Endodermal cell (in vitro differentiated cells): ENCODE measurements around the gene EMP1. TPM values are rescaled to one million over a fixed set of nuclear protein-coding genes. Genes with fewer than 3 reads are reported as not detected.

ENCODE experiments used
- DNase-seq: peaks from one replicate; pipeline ENCODE4 v3.0.0-alpha.2; 2017
- H3K27ac ChIP-seq: 2 replicates; pipeline ENCODE4 v1.5.1; 2013; ENCODE audit warnings: mild to moderate bottlenecking, low read depth, low read length, moderate library complexity
- H3K27me3 ChIP-seq: 2 replicates; pipeline ENCODE4 v1.6.1; 2013; ENCODE audit warnings: mild to moderate bottlenecking, low read length, moderate library complexity; ENCODE audit not compliant: insufficient read depth, control insufficient read depth, poor library complexity, severe bottlenecking
- H3K36me3 ChIP-seq: 2 replicates; pipeline ENCODE4 v1.7.0; 2013; ENCODE audit warnings: mild to moderate bottlenecking, low read length, moderate library complexity; ENCODE audit not compliant: control insufficient read depth, insufficient read depth
- H3K4me1 ChIP-seq: one replicate; pipeline ENCODE4 v1.7.0; 2013; ENCODE audit warnings: low read length; ENCODE audit not compliant: control insufficient read depth, insufficient read depth
- H3K4me3 ChIP-seq: 2 replicates; pipeline ENCODE4 v1.5.1; 2013; ENCODE audit warnings: mild to moderate bottlenecking, low read length, moderate library complexity
- H3K9ac ChIP-seq: 2 replicates; pipeline ENCODE4 v1.6.1; 2013; ENCODE audit warnings: mild to moderate bottlenecking, low read length, moderate library complexity; ENCODE audit not compliant: poor library complexity, severe bottlenecking; ENCODE audit errors: extremely low read depth
- H3K9me3 ChIP-seq: 2 replicates; pipeline ENCODE4 v1.6.1; 2013; ENCODE audit warnings: mild to moderate bottlenecking, low read length, moderate library complexity; ENCODE audit not compliant: control insufficient read depth
- H3K27ac Mint-ChIP-seq: 2 replicates; pipeline ENCODE4 v1.8.0; 2020; ENCODE audit warnings: mixed read lengths
- H3K27me3 Mint-ChIP-seq: 2 replicates; pipeline ENCODE4 v1.8.0; 2021; ENCODE audit warnings: mild to moderate bottlenecking, mixed read lengths; ENCODE audit not compliant: insufficient read depth
- H3K36me3 Mint-ChIP-seq: 2 replicates; pipeline ENCODE4 v1.8.0; 2020; ENCODE audit warnings: low read depth, mixed read lengths
- H3K4me1 Mint-ChIP-seq: 2 replicates; pipeline ENCODE4 v1.8.0; 2020; ENCODE audit warnings: mixed read lengths
- H3K4me3 Mint-ChIP-seq: 2 replicates; pipeline ENCODE4 v1.8.0; 2020; ENCODE audit warnings: mild to moderate bottlenecking, moderate library complexity, mixed read lengths
- H3K9me3 Mint-ChIP-seq: 2 replicates; pipeline ENCODE4 v1.8.0; 2020; ENCODE audit warnings: mild to moderate bottlenecking, mixed read lengths
- WGBS, 2 experiments: methylation state at CpG; one replicate each; pipeline versions ENCODE4 v1.1.5 to v1.1.7; 2013; ENCODE audit warnings: missing lambda C conversion rate in 2 of 2, mixed read lengths in 1 of 2; ENCODE audit not compliant: insufficient coverage in 1 of 2, insufficient read length in 1 of 2; 5-methylcytosine and 5-hydroxymethylcytosine counted together
- total RNA-seq, 2 donors: library from RNA; stranded (reverse); fragmentation: NEBNext Ultra II Directional in 1 of 2; extraction: Animal tissue kit (Norgen Biotek cat#: 25700) in 1 of 2; gene quantifications; 2 replicates in 1 of 2; 3 replicates in 1 of 2; pipeline ENCODE4 v1.2.1, GENCODE V29; 2021
- TF ChIP-seq, protein P1 (sequence below): fragments of 200-600 bp; sonication (generic); conservative IDR thresholded peaks from 2 replicates; pipeline ENCODE4 v1.5.0; 2021; ENCODE audit warnings: antibody characterized with exemption, mild to moderate bottlenecking

Gene EMP1
- total RNA-seq, 2 donors from 2014 or later = 0.58 to 0.59 TPM

DNA sequence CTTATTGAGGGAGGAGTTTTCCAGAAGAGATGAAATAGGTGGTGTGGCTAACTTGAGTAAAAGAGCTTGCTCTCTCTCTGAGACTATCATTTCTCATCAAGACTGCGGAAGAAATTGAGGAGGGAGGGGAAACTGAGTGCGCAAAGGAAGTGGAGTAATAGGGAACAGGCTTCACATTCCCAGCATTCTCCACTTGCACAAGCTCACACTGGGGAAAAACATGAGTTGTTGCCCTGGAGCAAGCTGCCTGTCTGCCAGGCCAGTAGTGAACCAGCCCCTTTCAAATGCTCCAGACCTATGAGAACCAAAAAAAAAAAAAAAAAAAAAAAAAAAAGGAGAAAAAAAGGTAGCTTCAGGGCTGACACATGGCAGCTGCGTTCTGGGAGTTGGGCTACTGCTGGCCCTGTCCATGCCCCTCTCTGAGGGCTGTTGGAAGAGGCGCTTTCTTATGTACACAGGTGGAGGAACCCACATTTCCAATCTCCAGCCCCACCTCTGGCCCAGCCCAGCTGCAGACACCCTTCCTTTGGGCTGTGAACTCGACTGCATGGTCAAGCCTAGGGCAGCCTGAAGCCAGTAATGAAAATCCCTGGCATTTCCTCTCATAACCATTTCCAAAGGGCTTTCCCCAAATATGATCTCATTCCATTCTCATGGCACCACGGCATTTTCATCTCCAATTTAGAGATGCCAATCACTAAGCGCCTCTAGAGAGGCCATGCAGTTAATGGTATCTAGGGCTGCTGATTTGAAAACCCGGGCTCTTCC, 32.5 kb upstream of the EMP1 start:
- Histone ChIP-seq H3K36me3 (no peaks in the 10 kb centered on the region), H3K4me1 (no peaks in the 10 kb centered on the region), H3K9ac (no peak overlapping the region), H3K27me3 (no peaks in the 10 kb centered on the region), H3K9me3 (peaks cover 6% of the 10 kb centered on the region), H3K4me3 (no peak overlapping the region), H3K27ac (no peak overlapping the region)
- DNase-seq = peak; percentile 38
- Mint-ChIP-seq H3K36me3 (no peaks in the 10 kb centered on the region), H3K9me3 (peaks cover 5% of the 10 kb centered on the region), H3K27ac (no peak overlapping the region), H3K4me3 (no peak overlapping the region), H3K4me1 (no peaks in the 10 kb centered on the region), H3K27me3 (no peaks in the 10 kb centered on the region)
- TF ChIP-seq, protein P1, sequence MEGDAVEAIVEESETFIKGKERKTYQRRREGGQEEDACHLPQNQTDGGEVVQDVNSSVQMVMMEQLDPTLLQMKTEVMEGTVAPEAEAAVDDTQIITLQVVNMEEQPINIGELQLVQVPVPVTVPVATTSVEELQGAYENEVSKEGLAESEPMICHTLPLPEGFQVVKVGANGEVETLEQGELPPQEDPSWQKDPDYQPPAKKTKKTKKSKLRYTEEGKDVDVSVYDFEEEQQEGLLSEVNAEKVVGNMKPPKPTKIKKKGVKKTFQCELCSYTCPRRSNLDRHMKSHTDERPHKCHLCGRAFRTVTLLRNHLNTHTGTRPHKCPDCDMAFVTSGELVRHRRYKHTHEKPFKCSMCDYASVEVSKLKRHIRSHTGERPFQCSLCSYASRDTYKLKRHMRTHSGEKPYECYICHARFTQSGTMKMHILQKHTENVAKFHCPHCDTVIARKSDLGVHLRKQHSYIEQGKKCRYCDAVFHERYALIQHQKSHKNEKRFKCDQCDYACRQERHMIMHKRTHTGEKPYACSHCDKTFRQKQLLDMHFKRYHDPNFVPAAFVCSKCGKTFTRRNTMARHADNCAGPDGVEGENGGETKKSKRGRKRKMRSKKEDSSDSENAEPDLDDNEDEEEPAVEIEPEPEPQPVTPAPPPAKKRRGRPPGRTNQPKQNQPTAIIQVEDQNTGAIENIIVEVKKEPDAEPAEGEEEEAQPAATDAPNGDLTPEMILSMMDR = no peak
- 88 to 94% methylated on average over 2 to 8 of the region's 8 CpGs for WGBS, 2 experiments

DNA sequence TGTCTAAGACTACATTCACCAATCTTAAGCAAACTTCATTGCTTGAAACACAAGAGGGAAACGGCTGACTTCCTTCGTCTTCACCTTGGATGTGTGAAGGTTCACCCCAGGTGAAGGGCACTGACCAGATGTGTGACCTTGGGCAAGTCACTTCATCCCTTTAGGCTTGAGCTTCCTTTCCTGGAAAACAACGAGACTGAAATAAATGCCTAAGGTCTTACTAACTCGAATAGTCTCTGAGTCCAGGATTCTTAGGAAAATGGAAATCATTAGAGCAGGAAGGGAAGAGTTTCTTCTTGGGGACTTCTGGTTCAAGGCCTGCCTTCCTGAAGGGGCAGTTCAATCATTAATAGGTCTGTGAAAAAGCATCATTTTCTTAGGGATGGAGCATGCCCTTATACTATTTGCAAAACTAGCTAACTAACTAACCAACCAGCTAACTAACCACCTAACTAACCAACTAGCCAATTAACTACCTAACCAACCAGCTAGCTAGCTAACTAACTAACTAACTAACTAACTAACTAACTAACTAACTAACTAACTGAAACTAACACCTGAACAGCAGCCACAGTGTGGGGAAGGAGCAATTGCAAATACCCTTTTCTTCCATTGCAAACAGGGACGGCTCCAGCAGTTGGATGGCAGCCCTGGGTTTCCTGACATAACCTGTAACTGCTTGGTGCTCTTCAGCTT, 31.5 kb upstream of the EMP1 start:
- peaks cover 6% of the 10 kb centered on the region for H3K9me3 ChIP-seq
- no peaks in the 10 kb centered on the region for H3K27me3 ChIP-seq
- H3K27ac Mint-ChIP-seq = no peak overlapping the region
- H3K4me3 Mint-ChIP-seq = no peak overlapping the region
- H3K9me3 Mint-ChIP-seq = peaks cover 5% of the 10 kb centered on the region
- H3K36me3 Mint-ChIP-seq = no peaks in the 10 kb centered on the region
- DNase-seq = no peak
- no peaks in the 10 kb centered on the region for H3K4me1 ChIP-seq
- H3K36me3 ChIP-seq = no peaks in the 10 kb centered on the region
- 86 to 90% methylated on average over 5 of the region's 5 CpGs for WGBS, 2 experiments
- no peak overlapping the region for H3K27ac ChIP-seq
- no peaks in the 10 kb centered on the region for H3K4me1 Mint-ChIP-seq
- no peak overlapping the region for H3K9ac ChIP-seq
- H3K27me3 Mint-ChIP-seq = no peaks in the 10 kb centered on the region
- H3K4me3 ChIP-seq = no peak overlapping the region
- TF ChIP-seq, protein P1 = no peak

DNA sequence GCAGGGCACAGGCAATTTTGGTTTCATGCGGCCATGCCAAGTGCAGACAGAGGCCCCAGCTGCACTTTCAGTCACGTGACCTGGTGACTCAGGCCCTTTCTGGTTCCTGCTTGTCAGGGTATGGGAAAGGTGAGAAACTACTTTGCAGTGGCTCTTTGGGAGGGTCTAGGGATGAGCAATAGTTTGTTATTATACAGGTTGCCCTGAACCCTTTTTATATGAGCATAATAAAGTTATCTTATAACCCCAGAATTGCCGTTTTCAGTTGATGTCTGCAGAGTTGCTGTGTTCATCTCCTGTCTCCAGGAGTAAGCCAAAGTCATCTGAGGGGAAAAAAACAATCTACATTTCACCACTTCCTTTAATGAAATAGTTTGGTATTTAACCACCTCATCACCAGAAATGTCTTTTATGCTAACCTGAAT, 30.9 kb upstream of the EMP1 start:
- Mint-ChIP-seq H3K27ac (no peak overlapping the region), H3K36me3 (no peaks in the 10 kb centered on the region), H3K9me3 (peaks cover 5% of the 10 kb centered on the region), H3K27me3 (no peaks in the 10 kb centered on the region), H3K4me3 (no peak overlapping the region), H3K4me1 (no peaks in the 10 kb centered on the region)
- no peaks in the 10 kb centered on the region for H3K36me3 ChIP-seq
- no peaks in the 10 kb centered on the region for H3K4me1 ChIP-seq
- peaks cover 6% of the 10 kb centered on the region for H3K9me3 ChIP-seq
- WGBS, 2 experiments = 86% methylated on average over 3 of the region's 3 CpGs; no CpG with 5 or more reads in 1 of the 2 experiments
- TF ChIP-seq, protein P1 = no peak
- H3K4me3 ChIP-seq = no peak overlapping the region
- H3K27ac ChIP-seq = no peak overlapping the region
- peak; percentile 78 for DNase-seq
- no peaks in the 10 kb centered on the region for H3K27me3 ChIP-seq
- H3K9ac ChIP-seq = no peak overlapping the region
